ENCODE measurements around the gene STXBP5.

DNA sequence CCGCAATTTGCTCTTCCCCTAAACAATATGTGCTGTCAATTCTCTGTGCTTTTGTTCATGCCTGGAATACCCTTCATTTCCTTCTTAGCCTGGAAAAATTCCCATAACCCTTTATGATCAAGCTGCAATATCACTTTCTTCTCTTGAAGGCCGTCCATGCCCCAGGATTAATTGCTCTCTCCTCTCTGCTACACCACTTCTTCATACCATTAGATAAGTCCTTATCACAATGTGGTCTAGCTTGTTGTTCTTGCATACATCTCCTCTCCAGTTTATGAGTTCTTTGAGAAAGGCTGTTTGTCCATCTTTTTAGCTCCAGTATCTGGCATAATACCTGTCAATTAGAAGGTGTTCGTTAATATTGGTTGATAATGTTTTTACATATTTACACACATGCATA, 193.1 kb downstream of the STXBP5 start:
- TF ChIP-seq, protein P1, sequence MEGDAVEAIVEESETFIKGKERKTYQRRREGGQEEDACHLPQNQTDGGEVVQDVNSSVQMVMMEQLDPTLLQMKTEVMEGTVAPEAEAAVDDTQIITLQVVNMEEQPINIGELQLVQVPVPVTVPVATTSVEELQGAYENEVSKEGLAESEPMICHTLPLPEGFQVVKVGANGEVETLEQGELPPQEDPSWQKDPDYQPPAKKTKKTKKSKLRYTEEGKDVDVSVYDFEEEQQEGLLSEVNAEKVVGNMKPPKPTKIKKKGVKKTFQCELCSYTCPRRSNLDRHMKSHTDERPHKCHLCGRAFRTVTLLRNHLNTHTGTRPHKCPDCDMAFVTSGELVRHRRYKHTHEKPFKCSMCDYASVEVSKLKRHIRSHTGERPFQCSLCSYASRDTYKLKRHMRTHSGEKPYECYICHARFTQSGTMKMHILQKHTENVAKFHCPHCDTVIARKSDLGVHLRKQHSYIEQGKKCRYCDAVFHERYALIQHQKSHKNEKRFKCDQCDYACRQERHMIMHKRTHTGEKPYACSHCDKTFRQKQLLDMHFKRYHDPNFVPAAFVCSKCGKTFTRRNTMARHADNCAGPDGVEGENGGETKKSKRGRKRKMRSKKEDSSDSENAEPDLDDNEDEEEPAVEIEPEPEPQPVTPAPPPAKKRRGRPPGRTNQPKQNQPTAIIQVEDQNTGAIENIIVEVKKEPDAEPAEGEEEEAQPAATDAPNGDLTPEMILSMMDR (IDR thresholded peaks at IDR 0.05; ENCODE audit: low read length) = no peak
- no peak for TF ChIP-seq EZH2 (optimal IDR thresholded peaks at IDR 0.05; ENCODE audit: low read depth, low read length)
- TF ChIP-seq EZH2phosphoT487 (IDR thresholded peaks at IDR 0.05; ENCODE audit: low read length) = no peak

Measured in MM.1S (cell line).